GM06990 (cell line): Measurements from ENCODE around the gene RBM4.
"Not testable (repeated sequence)": the region's sequence is repeated elsewhere in the genome, so short reads cannot be mapped to it uniquely, and the experiment has no call there.

ENCODE experiments used
- DNase-seq: peaks from one replicate; pipeline ENCODE4 v3.0.0-alpha.2; 2011; ENCODE audit not compliant: insufficient read length; ENCODE audit errors: extremely low read depth
- H3K27me3 ChIP-seq: replicated peaks from 2 replicates; pipeline ENCODE4 v1.6.0; 2011; ENCODE audit warnings: low read length; ENCODE audit not compliant: control insufficient read depth, insufficient read depth
- H3K36me3 ChIP-seq: 2 replicates; pipeline ENCODE4 v1.5.1; 2011; ENCODE audit warnings: low read length; ENCODE audit not compliant: control insufficient read depth, insufficient read depth
- H3K4me3 ChIP-seq: replicated peaks from 2 replicates; pipeline ENCODE4 v1.5.1; 2011; ENCODE audit warnings: low read depth, mild to moderate bottlenecking, control low read depth, low read length
- TF ChIP-seq, protein P1 (sequence below): IDR thresholded peaks from 2 replicates; pipeline ENCODE4 v1.5.1; 2011; ENCODE audit warnings: low read length, control low read depth, mild to moderate bottlenecking, inconsistent platforms; ENCODE audit not compliant: insufficient read depth, poor library complexity, severe bottlenecking

Gene RBM4, protein sequence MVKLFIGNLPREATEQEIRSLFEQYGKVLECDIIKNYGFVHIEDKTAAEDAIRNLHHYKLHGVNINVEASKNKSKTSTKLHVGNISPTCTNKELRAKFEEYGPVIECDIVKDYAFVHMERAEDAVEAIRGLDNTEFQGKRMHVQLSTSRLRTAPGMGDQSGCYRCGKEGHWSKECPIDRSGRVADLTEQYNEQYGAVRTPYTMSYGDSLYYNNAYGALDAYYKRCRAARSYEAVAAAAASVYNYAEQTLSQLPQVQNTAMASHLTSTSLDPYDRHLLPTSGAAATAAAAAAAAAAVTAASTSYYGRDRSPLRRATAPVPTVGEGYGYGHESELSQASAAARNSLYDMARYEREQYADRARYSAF

DNA sequence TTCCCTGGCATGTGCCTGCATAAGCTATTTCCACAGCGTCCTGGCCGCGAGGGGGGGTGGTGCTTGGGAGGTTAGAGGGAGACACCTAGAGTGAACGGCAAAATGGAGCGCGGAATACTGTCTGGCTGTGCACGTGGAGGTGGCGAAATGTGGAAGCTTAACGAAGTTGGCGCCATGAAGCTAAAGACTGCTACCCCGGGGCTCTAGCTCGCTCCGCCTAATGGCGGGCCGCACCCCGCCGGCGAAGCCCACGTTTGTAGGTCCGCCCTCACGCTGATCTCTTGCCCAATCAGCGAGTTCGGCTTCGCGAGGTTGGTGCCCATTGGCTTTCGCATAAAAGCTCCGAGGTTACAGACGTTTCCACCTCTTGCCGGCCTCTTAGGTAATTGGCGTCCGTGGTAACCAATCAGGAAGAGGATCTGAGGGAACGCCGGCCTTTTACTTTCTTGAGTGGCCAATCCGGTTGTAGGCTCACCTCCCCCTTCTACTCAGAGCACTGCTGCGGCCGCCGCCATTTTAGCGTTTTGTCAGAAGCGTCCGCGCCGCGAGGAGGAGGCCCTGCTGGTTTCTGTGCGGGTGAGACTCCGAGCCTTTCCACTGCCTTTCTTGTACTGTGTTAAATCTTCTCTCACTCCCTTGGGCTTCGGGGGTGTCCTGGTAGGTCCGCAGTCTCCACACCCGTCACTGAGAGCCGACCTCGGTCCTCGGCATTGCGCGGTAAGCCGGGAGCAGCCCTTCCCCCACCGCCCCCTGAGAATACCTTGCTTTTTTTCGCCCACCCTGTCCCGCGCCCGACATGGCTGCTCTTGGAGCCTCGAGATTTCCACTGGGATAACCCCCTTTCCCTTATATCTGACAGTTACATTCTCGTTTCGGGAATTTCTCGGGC is at the start of gene RBM4:
Gene RBM4 (plus strand): TSS at position 527 of the 889 bp plus-strand sequence. CDS start 1,009 bp downstream, outside the sequence.
- H3K36me3 ChIP-seq, result peaks cover 7% of the 10 kb centered on the region
- no peaks in the 10 kb centered on the region for H3K27me3 ChIP-seq
- peak within 1 kb of the TSS; percentile 87 for H3K4me3 ChIP-seq
- DNase-seq, result peak; percentile 93
- TF ChIP-seq, protein P1, sequence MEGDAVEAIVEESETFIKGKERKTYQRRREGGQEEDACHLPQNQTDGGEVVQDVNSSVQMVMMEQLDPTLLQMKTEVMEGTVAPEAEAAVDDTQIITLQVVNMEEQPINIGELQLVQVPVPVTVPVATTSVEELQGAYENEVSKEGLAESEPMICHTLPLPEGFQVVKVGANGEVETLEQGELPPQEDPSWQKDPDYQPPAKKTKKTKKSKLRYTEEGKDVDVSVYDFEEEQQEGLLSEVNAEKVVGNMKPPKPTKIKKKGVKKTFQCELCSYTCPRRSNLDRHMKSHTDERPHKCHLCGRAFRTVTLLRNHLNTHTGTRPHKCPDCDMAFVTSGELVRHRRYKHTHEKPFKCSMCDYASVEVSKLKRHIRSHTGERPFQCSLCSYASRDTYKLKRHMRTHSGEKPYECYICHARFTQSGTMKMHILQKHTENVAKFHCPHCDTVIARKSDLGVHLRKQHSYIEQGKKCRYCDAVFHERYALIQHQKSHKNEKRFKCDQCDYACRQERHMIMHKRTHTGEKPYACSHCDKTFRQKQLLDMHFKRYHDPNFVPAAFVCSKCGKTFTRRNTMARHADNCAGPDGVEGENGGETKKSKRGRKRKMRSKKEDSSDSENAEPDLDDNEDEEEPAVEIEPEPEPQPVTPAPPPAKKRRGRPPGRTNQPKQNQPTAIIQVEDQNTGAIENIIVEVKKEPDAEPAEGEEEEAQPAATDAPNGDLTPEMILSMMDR, result no peak

DNA sequence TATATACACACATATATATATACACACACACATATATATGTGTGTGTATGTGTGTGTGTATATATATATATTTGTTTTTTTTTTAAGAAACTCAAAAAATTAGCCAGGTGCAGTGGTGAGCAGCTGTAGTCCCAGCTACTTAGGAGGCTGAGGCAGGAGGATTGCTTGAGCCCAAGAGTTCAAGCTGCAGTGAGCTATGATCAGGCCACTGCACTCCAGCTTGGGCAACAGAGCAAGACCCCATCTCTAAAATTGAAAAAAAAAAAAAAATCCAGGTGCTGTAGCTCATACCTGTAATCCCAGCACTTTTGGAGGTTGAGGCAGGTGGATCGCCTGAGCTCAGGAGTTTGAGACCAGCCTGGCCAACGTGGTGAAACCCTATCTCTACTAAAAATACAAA is 49.2 kb upstream of the RBM4 start:
- not testable (repeated sequence) for DNase-seq, H3K36me3 ChIP-seq, H3K27me3 ChIP-seq, H3K4me3 ChIP-seq

DNA sequence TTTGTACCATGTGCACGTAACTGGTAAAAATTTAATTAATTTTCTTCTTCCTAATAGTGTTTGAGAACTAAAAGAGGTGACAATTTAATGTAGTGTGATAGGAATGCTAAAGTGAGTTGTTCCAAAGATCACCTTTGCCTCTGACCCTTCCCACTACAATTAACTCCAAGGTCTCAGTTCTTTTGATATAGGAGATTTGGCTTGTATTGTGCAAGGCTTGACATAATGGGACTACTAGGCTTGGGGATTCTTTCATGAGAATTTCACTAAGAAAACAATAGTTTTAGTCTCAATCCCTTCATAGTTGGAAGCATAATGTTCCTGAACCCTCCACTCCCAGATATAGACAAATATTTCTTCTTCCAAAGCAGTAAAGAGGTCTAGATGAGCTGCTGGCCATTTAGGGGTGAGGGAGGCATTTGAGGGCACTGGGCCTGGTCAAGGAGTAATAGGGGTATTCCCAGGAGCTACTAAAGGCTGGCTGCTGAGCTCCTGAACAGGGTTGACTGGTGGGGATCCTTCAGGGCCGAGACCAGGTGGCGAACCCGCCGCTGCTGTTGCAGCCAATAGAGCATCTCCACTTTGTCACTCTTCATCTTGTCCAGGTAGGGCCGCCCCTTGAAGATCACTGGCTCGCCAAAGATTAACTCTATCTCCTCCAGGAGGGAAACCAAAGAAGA is 48.4 kb upstream of the RBM4 start:
- Histone ChIP-seq H3K36me3 (no peaks in the 10 kb centered on the region), H3K4me3 (no peak overlapping the region), H3K27me3 (no peaks in the 10 kb centered on the region)
- TF ChIP-seq, protein P1, result no peak
- DNase-seq, result no peak

DNA sequence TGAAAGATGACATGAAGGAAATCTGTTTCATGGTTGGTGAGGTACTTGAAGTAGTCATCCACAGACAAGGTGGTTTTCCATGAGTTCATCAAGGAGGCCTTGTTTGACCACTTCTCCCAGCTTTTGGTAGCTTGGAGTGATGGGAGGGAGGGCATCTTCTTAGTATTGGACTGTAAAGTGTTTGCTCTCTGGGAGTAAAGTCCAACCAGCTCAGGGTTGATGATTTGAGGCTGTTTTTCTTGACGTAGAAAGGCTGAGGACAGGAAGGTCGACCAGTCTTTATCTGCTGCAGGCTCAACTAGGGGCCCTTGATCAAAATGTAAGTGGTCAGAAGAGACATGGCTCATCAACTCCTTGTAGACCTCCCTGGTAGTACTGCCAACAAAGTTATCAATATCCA is 47.3 kb upstream of the RBM4 start:
- TF ChIP-seq, protein P1, result no peak
- DNase-seq, result no peak
- no peaks in the 10 kb centered on the region for H3K27me3 ChIP-seq
- no peak overlapping the region for H3K4me3 ChIP-seq
- no peaks in the 10 kb centered on the region for H3K36me3 ChIP-seq

DNA sequence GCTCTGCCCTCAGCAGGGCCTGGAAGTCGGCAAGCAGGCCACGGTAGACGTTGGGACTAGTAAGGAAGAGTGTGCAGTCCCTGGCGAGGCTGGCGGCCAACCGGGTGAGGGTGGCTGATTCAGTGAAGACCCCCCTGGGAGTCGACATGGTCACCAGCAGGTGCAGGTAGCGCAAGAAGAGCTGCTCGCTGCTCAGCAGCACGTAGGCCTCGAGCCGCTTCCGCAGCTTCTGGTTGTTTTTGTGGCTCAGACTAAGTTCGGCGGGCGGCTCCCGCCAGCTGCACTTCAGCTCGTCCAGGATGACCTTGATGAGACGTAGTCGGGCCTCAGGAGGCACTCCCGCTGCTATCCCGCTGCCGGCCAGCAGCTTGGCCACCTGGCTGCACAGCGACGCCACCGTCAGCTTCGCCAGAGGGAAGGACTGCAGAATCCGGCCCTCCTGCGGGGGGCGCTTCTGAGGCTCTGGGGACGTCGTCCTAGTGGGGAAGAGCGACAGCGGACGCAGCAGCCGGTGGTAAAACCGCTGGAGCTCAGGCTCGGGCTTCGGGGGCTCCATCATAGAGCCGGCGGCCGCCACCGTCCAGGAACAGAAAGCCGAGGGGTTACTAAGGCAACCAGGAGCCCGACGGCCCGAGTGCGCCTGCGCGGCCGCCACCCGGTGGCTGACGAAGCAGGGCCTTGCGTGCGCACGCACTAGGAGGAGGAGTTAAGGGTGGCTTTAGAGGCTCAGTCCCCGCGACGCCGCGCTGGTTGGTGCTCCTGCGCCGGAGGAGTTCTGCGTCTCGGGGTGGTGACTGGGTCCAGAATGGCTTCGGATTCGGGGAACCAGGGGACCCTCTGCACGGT is 45.8 kb upstream of the RBM4 start, which contains the start of the genes CCDC87 and CCS:
Gene CCDC87 (minus strand): TSS at position 607 of the 846 bp plus-strand sequence. CDS start 48 bp downstream, at position 559.
Gene CCS (plus strand): TSS at position 729 of the 846 bp plus-strand sequence. CDS start 77 bp downstream, at position 806.
- Histone ChIP-seq H3K36me3 (no peaks in the 10 kb centered on the region), H3K27me3 (no peaks in the 10 kb centered on the region), H3K4me3 (peak within 1 kb of the TSS; percentile 69)
- DNase-seq, result peak; percentile 99
- TF ChIP-seq, protein P1, result peak; percentile 62
